ENCODE results near the gene CHAF1B.
"Not testable (repeated sequence)": the region's sequence is repeated elsewhere in the genome, so short reads cannot be mapped to it uniquely, and the experiment has no call there.

GRCh38 chr21:36391649-36392048, 6.5 kb downstream of the CHAF1B start:
- not testable (repeated sequence) for TF ChIP-seq CTCF (IDR thresholded peaks at IDR 0.05; ENCODE audit: borderline replicate concordance, extremely low read depth, low read length, poor library complexity, severe bottlenecking); EZH2 (IDR thresholded peaks at IDR 0.05; ENCODE audit: borderline replicate concordance, low read depth, low read length, severe bottlenecking)
